ENCODE measurements around the gene LRRC2. TPM values are rescaled to one million over a fixed set of nuclear protein-coding genes. Genes with fewer than 3 reads are reported as not detected.
"Not testable (repeated sequence)": the region's sequence is repeated elsewhere in the genome, so short reads cannot be mapped to it uniquely, and the experiment has no call there.

LRRC2 gene
- total RNA-seq, 1 donor from 2014 or later, result 7.4 TPM

DNA sequence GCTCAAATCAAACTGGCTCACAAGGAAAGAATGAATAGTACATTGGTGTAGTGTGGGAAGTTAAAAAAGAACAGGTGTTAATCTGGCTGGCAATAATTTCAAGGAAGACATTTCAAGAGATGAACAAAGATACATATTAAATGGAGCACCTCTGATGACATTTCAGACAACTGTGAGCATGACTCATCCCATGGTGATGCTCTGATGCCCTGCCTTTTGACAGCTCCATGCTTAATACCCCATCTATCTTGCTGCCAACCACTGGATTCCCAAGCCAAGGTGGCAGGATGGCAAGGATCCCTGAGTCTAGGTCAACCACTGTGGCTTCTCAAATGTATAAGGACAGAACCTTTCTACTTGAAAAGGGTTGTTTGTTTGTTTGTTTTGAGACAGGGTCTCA, 29.3 kb downstream of the LRRC2 start:
- ATAC-seq (no peak), DNase-seq (ENCODE audit: low spot score) (no peak)

DNA sequence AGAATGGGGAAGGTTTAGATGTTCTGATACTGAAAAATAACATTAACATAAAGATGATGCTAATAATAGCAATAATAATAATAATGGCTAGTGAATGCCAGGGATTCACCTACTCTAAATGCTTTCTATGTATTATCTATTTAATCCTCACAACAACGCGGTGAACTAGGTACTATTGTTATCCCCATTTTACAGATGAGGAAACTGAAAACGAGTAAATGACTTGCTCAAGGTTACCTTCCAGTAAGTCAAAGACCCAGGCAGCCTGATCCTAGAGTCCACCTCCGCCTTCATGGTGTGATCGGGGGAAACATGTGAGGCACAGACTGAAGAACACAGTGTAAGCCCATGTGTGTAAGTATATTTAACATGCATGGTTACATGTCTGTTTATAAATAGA, 30.4 kb downstream of the LRRC2 start:
- ATAC-seq (no peak), DNase-seq (ENCODE audit: low spot score) (no peak)

DNA sequence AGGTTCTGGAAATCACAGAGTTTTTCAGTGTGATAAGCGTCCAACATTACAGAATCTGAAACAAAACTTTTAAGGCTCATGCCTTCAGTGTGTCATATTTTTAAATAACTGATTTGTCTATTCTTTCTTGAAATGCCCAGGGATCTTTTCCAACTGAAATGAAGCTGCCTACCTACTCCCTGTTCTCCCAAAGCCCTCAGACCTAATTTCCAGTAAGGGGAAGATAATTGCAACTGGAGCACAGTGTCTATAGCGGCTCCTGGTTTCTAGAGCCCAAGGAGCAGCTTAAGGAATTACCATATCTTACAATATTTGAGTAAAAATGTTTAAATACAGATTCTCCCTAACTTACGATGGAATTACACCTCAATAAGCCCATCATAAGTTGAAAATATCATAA, 33.0 kb downstream of the LRRC2 start:
- ATAC-seq (no peak), DNase-seq (ENCODE audit: low spot score) (no peak)

DNA sequence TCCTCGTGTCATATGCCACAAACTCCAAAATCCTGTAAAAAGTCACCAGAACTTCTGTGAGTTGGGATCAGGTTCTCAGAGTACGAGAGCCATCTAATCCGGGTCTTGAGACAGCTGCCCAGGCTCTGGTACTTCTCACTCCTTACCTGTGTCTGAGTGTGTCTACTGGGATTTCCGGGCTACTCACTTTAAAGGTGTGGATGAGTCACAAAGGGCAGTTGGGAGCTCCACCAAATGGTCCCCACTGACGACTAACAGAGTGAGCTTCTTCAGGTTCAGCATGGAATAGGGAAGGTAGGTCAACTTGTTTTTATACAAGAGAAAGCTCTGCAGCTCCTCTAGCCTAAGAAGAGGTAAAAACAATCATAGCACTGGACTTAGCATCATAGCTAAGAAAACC, 38.9 kb downstream of the LRRC2 start:
- ATAC-seq (no peak), DNase-seq (ENCODE audit: low spot score) (no peak)

DNA sequence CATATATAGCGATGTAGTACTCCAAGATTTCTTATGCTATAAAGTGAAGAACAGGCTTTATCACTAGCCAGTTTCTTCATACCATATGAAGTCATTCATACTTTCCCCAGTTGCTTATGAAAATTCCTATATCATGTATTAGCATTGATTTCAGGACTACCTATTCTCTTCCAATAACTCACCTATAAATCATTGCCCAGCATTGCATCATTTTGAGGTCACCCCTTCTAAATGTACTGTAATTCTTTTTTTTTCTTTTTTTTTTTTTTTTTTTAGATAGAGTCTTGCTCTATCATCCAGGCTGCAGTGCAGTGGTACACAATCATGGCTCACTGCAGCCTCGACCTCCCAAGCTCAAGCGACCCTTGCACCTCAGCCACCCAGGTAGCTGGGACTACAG, 41.3 kb downstream of the LRRC2 start:
- DNase-seq (ENCODE audit: low spot score) (no peak), ATAC-seq (no peak)

DNA sequence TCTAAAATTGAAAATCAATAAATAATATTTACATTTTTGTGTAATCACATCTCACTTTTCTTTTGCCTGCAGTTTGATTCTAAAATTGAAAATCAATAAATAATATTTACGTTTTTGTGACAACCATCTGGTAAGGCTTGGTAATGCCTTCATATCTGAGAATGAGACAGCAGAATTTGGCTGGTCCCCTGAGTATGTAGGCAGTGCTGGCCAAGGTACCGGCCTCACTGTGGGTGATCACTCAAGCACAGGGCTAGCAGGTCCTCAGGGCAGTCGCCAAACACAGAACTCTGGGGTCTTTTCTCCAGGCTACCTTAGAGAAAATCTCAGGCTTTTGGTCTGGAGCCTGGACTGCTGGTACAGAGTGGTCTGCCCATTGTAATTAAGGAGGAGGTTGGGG, 42.1 kb downstream of the LRRC2 start:
- DNase-seq (ENCODE audit: low spot score) (no peak), ATAC-seq (no peak)

DNA sequence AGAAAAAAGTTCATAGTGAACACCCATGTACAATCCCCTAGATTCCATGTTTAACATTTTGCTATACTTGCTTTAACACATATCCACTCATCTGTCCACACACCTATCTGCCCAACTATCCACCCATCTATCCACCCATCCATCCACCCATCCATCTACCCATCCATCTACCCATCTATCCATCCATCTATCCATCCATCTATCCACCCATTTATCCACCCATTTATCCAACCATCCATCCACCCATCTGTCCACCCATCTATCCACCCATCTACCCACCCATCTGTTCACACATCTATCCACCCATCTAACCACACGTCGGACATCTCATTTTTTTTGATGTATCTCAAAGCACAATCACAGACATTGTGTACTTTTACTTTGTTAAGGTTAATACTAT, 42.5 kb downstream of the LRRC2 start:
- no peak for ATAC-seq

DNA sequence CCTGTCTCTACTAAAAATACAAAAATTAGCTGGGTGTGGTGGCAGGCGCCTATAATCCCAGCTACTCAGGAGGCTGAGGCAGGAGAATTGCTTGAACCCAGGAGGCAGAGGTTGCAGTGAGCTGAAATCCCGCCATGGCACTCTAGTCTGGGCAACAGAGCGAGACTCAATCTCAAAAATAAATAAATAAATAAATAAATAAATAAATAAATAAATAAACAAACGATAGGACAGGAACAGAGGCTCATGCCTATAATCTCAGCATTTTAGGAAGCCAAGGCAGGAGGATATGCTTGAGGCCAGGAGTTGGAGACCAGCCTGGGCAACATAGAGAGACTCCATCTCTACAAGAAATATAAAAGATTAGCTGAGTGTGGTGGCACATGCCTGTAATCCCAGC, 43.9 kb downstream of the LRRC2 start:
- DNase-seq (ENCODE audit: low spot score); ATAC-seq: not testable (repeated sequence)

More for the DNA sequence above, 42.5 kb downstream of the LRRC2 start:
- DNase-seq (ENCODE audit: low spot score), result no peak

DNA sequence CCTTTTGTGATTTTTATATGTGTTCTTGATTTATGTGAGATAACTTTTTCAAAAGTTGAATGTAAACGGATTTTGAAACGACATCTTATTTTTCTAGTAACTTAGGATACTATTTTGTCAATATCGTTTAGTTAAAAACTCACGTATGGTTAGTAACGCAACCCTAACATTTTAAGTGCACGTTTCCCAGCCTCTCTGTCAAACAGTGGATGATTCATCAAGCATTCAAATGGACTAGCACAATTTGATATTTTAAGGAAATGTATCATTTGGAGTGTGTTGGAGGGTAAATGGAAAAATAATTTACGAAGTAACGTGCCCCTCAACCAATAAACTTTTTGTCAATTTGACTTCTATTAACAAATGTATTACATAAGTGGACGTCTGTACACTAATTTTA, 45.0 kb downstream of the LRRC2 start:
- no peak for ATAC-seq
- no peak for DNase-seq (ENCODE audit: low spot score)

DNA sequence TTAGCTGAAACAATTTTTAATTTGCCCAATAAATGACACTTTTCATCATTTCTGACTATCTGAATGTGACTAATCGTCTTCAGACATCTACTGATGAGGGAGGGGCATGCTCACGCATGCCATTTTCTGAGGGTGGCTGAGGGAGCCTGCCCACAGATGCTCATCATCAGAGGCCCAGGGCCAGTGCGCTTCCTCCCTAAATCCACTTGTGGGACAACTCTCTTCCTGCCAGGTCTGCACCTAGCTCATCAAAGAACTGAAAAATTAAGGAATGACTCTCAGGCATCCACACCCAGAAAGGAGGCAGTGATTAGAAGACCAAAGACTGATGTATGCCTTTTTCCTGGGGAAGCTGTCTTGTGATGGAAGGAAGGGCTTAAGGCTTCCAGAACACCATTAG, 45.6 kb downstream of the LRRC2 start:
- DNase-seq (ENCODE audit: low spot score) (no peak), ATAC-seq (no peak)

DNA sequence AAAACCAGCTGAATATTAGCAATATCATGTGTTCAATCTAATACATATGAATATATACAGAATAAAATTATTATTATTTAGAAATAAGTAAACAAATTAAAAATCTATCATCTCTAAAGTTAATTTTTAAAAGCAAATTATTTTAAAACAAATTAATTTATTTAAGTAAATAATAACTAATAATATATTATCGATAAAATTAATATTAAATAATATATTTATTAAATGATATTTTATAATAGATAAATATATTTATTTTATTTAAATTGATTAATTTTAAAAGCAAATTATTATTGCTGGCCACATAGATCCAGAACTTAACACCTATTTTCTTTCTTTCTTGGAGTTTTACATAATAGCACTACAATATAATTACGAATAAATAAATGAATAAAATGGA, 46.1 kb downstream of the LRRC2 start:
- DNase-seq (ENCODE audit: low spot score), result no peak

DNA sequence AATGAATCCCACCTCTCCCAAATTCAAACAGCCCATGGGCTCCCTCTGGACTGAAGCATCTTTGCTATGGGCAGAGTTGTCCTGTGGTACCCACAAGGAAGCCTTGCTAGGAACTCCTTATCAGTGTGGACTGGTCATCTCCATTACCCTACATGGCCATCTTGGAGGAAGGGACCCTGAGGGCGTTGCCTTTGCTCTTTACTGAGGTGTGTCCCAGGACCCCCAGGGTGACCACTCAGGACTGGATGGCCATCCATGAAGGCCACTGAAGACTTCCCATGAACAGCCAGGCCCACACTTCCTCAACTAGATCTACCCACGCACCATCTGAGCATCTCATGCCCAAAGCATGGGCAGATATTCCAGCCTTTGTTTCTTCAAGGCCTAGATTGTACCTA, 48.3 kb downstream of the LRRC2 start:
- ATAC-seq (no peak), DNase-seq (ENCODE audit: low spot score) (no peak)

More for the DNA sequence above, 46.1 kb downstream of the LRRC2 start:
- ATAC-seq, result no peak

DNA sequence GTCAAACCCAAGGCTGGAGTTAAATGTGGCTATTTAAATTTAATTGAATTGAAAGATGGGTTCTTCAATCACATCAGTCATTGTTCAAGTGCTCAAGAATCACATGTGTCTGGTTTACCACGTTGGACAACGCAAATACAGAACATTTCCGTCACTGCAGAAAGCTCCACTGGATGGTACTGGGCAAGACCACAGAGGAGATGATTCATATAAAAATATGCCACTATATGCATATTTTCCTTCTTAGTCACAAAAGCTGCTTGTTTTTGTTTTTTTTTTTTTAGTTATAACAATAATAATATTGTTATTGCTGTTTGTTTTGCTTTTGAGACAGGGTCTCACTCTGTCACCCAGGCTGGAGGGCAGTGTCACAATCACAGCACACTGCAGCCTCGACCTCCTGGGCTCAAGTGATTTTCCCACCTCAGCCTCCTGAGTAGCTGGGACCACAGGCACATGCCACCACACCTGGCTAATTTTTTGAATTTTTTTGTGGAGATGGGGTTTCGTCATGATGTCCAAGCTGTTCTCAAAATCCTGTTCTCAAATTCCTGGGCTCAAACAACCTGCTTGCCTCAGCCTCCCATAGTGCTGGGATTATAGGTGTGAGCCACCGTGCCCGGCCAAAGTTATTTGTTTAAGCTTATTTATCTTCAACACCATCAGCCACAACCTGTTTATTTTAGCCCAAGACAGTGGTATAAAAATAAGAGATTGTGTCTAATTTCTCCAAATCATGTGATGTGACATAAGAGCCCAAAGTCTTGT, 48.9 kb downstream of the LRRC2 start:
- DNase-seq (ENCODE audit: low spot score) (no peak), ATAC-seq (no peak)

DNA sequence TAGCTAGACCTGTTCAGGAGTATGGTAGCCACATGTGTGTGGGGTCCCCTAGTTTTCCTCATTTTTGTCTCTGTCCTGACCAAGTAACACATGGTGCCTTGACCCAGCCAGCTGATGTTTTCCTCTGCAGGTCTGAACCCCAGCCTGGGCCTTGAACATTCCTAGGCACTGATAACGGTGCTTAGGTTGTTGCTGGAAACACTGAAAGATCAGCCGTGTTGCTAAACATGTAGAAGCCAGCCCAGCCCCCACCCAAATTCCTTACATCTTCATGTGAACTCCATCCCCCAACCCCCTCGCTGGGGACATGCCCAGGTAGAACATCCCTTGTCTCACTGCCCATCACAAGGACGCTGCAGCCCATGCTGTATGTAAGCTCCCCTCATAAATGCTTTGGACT, 49.6 kb downstream of the LRRC2 start:
- no peak for ATAC-seq
- no peak for DNase-seq (ENCODE audit: low spot score)

DNA sequence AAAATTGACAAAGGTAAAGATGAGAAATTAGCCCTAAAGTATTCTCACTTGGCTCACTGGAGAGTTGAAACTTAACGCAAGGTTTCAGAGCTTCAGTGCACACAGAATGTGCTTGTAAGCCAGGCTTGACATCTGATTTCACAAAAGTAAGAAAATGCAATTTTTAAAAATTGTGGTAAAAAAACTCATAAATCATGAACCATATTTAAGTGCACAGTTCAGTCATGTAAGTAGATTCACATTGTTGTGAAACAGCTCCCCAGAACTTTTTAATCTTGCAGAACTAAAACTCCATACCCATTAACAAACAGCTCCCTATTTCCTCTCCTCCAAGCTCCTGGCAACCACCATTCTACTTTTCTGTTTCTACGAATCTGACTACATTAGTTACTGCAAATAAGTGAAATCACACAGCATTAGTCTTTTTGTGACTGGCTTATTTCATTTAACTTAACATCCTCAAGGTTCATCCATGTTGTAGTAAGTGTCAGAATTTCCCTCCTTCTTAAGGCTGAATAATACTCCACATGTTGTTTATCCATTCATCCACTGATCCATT, 53.8 kb downstream of the LRRC2 start:
- ATAC-seq (no peak), DNase-seq (ENCODE audit: low spot score) (no peak)

DNA sequence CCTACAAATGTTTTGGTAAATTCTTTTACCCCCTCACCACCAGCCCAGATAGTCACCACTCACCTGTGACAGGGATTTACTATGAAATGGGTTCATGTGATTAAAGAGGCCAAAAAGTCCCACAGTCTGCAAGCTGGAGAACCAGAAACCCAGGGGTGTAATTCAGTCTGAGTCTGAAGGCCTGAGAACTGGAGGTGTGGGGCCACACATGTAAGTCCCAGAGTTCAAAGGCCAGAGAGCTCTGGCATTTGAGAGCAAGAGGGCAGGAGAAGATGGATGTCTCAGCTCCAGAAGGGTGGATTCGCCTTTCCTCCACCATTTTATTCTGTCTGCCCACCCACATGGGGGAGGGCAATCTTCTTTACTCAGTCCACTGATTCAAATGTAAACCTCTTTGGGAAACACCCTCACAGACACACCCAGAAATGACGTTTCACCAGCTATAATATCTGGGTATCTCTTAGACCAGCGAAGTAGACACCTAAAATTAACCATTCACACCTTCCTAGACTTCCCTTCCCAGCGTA, 56.4 kb downstream of the LRRC2 start:
- ATAC-seq, result no peak
- DNase-seq (ENCODE audit: low spot score), result no peak

DNA sequence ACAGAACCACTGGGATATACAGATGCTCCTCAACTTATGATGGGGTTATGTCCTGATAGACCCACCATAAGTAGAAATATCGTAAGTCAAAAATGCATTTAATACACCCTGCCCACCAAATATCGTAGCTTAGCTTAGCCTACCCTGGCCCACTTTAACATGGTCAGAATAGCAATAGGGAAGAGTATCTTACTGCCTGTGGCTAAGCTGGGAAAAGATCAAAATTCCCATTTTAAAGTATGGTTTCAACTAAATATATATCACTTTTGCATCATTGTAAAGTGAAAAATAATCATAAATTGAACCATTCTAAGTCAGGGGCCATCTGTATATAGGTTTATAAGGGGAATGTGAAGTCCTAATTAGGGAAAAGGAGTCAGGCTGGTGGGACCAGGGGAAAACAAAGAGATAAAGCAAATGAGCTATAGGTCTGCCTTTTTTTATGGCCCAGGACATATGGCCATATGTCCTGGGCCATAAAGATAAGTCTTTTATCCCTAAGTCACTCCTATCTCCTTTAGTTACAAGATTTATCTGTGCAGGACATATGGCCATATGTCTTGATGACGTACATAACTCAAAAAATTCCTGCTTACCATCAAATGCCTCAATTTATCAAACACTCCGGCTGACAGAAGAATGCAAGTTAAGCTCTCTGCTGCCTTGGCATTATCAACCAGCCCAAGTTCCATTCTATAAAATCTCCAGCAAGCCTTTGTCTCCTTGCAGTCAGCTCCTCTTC, 57.1 kb downstream of the LRRC2 start:
- ATAC-seq, result no peak

DNA sequence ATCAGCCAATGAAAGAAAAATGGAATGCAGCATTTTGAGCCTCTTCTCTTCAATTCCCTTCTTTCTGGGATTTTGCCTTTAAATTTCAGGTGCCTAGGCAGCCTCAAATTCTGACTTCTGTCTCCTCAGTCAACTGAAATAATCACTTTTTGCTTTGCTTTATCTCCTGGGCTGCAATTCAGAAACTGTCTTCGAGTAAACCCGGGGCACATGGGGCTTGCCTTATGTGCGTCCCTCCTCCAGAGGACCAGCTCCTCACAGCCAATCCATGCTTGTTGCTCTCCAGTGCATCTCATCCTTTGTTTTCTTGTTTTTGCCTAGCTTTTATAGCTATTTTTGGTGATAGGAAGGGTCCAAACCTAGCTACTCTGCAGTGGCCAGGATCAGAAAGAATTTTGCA, 59.6 kb downstream of the LRRC2 start:
- ATAC-seq (no peak), DNase-seq (ENCODE audit: low spot score) (peak; percentile 4)

More for the DNA sequence above, 57.1 kb downstream of the LRRC2 start:
- no peak for DNase-seq (ENCODE audit: low spot score)

DNA sequence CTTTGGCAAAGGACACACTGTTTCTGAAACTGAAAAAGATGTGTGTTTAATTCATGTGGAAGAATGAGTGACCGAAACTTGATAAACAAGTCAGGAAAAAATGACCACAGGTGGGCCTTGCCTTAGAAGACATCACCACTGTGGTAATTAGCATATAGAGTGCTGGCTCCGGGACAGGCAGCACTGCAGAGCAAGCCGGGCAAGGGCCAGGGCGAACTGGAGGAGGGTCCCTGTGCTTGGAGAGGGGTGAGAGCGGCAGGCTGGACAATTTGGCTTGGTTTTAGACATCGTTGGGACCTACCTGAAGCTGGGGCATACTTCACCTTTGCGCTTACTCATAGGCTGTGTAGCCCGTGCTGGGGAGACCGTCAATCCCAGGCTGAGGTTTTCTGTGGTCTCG, 60.1 kb downstream of the LRRC2 start:
- no peak for ATAC-seq
- DNase-seq (ENCODE audit: low spot score), result peak; percentile 34

DNA sequence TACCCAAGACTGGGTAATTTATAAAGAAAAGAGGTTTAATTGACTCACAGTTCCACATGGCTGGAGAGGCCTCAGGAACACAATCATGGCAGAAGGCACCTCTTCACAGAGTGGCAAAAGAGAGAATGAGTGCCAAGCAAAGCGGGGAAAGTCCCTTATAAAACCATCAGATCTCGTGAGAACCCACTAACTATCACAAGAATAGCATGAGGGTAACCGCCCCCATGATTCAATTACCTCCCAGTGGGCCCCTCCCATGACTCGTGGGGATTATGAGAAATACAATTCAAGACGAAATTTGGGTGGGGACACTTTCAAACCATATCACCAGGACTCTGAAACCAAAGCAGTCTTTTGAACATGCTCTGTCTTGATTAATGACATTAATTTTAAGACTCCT, 61.3 kb downstream of the LRRC2 start:
- DNase-seq (ENCODE audit: low spot score) (peak; percentile 11), ATAC-seq (no peak)

DNA sequence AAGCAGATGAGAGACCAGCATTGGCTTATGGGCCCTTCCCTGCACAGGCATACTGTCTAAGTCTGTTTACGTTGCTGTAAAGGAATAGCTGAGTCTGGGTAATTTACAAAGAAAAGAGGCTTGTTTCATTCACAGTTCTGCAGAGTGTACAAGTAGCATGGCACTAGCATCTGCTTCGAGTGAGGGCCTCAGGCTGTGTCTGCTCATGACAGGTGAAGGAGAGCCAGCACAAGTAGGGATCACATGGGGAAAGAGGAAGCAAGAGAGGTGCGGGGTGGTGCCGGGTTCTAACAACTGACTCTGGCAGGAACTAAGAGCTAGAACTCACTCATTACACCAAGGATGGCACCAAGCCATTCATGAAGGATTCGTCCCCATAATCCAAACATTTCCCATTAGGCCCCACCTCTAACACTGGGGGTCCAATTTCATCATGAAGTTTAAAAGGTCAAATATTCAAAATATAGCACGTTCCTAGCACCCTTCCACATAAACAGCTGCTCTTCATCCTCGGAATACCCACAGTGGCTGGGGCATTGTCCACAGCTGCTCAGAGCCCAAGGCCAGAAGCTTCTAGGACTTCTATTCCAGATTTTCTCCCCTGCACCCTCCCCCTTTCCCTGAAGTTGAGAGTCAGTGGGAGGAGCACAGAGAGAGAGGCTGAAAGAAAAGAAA, 62.8 kb downstream of the LRRC2 start:
- DNase-seq (ENCODE audit: low spot score) (peak; percentile 37), ATAC-seq (no peak)
